Thyroid gland (tissue), 4 donors: Measurements from ENCODE around the gene ADGRF3. TPM values are rescaled to one million over a fixed set of nuclear protein-coding genes. Genes with fewer than 3 reads are reported as not detected.
"Not testable (repeated sequence)": the region's sequence is repeated elsewhere in the genome, so short reads cannot be mapped to it uniquely, and the experiment has no call there.

Experiments
- DNase-seq, 2 donors: peaks; one replicate each; pipeline ENCODE4 v3.0.0-alpha.2; 2019
- H3K27ac ChIP-seq, 3 donors: fragments of 200-600 bp; sonication (generic); 1 replicate in 2 of 3; 2 replicates in 1 of 3; pipeline ENCODE4 v1.5.1; 2016 to 2019; ENCODE audit warnings: mild to moderate bottlenecking in 1 of 3, moderate library complexity in 1 of 3
- H3K27me3 ChIP-seq: fragments of 200-600 bp; sonication (generic); one replicate; pipeline ENCODE4 v1.5.1; 2019
- H3K36me3 ChIP-seq, 2 donors: fragments of 200-600 bp; sonication (generic); one replicate each; pipeline ENCODE4 v1.5.1; 2016 to 2019
- H3K4me1 ChIP-seq, 2 donors: fragments of 200-600 bp; sonication (generic); one replicate each; pipeline ENCODE4 v1.5.1; 2017 to 2019
- H3K4me3 ChIP-seq, 3 donors: fragments of 200-600 bp; sonication (generic); replicated peaks in 1 of 3; 1 replicate in 2 of 3; 2 replicates in 1 of 3; pipeline ENCODE4 v1.5.1; 2016; ENCODE audit warnings: mild to moderate bottlenecking in 1 of 3
- H3K9me3 ChIP-seq: fragments of 200-600 bp; sonication (generic); one replicate; pipeline ENCODE4 v1.5.1; 2017
- POLR2A ChIP-seq, 2 donors: fragments of 450-650 bp; IDR thresholded peaks; one replicate each; pipeline ENCODE4 v1.6.1; 2017; ENCODE audit warnings: antibody characterized with exemption in 2 of 2, mild to moderate bottlenecking in 2 of 2, moderate library complexity in 1 of 2
- WGBS, 2 donors: methylation state at CpG; one replicate each; pipeline ENCODE4 v1.1.5; 2017; 5-methylcytosine and 5-hydroxymethylcytosine counted together
- intact Hi-C: fragments of 100-400 bp; cut with DNase I; formaldehyde crosslinking; loops from one replicate; pipeline ENCODE4 v1.15.1; 2023
- total RNA-seq, 4 donors: library from RNA; depleted of rRNA; stranded (reverse); fragments of >200 nt; gene quantifications; one replicate each; pipeline ENCODE4 v1.2.3, GENCODE V29; 2016
- TF ChIP-seq, protein P1 (sequence below), 6 experiments: fragments of 200-600 bp in 3 of 6; fragments of 450-650 bp in 3 of 6; sonication (generic) in 3 of 6; IDR thresholded peaks; one replicate each; pipeline ENCODE4 v1.5.1; 2016 to 2019; ENCODE audit warnings: antibody characterized with exemption in 6 of 6, mild to moderate bottlenecking in 2 of 6, inconsistent platforms in 1 of 6, moderate library complexity in 1 of 6

ADGRF3 gene
- total RNA-seq, 4 donors from 2014 or later = 0.15 to 0.38 TPM; not detected in 2

DNA sequence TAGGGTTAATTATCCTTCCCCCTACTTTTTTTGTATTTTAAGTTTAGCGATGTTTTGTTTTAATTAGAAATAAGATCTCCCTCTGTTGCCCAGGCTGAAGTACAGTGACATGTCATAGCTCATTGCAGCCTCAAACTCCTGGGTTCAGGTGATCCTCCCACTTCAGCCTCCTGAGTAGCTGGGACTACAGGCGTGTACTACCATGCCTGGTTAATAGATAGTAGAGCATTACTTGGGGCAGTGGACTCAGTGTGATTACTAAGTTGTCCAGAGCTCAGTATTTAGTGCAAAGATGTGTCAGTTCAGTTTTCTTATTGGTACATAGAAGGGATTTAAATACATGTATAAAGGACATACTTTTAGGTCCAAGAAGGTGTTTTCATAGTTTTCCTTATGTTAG is 9.5 kb upstream of the ADGRF3 start:
- 94 to 99% methylated on average over 2 of the region's 2 CpGs for WGBS, 2 donors
- DNase-seq = no peak
- H3K9me3 ChIP-seq = no peaks in the 10 kb centered on the region
- intact Hi-C loops = no loop called here
- H3K36me3 ChIP-seq = no peaks in the 10 kb centered on the region
- H3K4me3 ChIP-seq = no peak overlapping the region
- H3K4me1 ChIP-seq = peaks cover 0 to 17% of the 10 kb centered on the region in 2 donors
- H3K27me3 ChIP-seq = no peaks in the 10 kb centered on the region
- TF ChIP-seq, protein P1, sequence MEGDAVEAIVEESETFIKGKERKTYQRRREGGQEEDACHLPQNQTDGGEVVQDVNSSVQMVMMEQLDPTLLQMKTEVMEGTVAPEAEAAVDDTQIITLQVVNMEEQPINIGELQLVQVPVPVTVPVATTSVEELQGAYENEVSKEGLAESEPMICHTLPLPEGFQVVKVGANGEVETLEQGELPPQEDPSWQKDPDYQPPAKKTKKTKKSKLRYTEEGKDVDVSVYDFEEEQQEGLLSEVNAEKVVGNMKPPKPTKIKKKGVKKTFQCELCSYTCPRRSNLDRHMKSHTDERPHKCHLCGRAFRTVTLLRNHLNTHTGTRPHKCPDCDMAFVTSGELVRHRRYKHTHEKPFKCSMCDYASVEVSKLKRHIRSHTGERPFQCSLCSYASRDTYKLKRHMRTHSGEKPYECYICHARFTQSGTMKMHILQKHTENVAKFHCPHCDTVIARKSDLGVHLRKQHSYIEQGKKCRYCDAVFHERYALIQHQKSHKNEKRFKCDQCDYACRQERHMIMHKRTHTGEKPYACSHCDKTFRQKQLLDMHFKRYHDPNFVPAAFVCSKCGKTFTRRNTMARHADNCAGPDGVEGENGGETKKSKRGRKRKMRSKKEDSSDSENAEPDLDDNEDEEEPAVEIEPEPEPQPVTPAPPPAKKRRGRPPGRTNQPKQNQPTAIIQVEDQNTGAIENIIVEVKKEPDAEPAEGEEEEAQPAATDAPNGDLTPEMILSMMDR (IDR thresholded peaks at IDR 0.05) = no peak
- no peak for TF ChIP-seq POLR2A (IDR thresholded peaks at IDR 0.05)
- H3K27ac ChIP-seq = peak overlapping the region in 2 of 3 donors; percentile 40 to 54

DNA sequence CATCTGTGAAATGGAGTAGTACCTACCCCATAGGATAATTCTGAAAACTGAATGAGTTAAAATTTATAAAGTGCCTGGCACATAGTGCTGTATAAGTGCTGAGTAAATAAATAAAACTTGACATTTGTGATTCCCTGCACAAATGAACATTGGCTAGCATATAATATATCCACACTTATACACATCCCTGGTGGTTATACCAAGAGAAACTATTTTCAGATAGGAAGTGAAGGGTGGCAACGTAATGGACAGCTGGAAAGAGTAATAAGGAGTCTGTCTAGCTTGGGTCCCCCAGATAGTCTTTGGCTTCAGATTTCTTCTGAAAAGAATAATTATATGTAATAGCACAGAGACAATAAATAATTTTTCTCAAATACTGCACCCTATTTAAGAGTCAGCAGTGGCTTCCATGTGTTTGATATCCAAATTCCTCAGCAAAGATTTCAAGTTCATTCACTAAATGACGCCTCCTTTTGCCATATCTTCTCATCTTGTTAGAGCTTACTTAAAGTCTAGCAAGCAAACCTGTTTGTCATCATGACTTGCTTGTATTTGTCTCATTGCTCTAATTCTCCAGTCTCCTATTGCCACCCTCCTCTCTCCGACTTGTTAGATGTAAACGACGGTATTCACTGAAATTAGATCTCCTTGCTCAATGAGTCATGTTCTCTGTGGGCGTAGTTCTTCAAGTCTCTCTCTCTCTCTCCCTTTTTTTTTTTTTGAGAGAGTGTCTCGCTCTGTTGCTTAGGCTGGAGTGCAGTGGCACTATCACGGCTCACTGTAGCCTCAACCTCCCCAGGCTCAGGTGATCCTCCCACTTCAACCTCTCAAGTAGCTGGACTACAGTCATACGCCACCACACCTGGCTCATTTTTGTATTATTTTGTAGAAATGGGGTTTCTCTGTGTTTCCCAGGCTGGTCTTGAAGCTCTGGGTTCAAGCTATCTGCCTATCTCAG is 8.7 kb upstream of the ADGRF3 start:
- intact Hi-C loops = no loop called here
- no peak overlapping the region for H3K4me3 ChIP-seq

DNA sequence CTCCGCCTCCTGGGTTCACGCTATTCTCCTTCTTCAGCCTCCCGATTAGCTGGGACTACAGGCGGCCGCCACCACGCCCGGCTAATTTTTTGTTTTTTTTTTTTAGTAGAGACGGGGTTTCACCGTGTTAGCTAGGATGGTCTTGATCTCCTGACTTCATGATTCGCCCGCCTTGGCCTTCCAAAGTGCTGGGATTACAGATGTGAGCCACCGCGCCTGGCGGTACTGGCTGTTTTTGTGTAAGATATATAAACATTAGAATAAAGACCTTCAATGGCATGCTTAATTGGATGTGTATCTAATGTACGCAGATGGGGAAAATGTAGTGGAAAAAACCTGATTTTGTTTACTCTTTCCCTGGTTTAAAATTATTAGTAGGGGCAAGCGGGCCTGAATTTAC is 7.9 kb upstream of the ADGRF3 start:
- H3K36me3 ChIP-seq, intact Hi-C loops, DNase-seq, H3K27ac ChIP-seq, H3K9me3 ChIP-seq, H3K27me3 ChIP-seq, H3K4me3 ChIP-seq: not testable (repeated sequence)
- WGBS, 2 donors = 98% methylated on average over 16 of the region's 16 CpGs
- H3K4me1 ChIP-seq = peaks cover 0 to 14% of the 10 kb centered on the region in 2 donors

More for the DNA sequence above, 8.7 kb upstream of the ADGRF3 start:
- H3K4me1 ChIP-seq = peaks cover 0 to 17% of the 10 kb centered on the region in 2 donors
- H3K27ac ChIP-seq = peak overlapping the region in 2 of 3 donors; percentile 40 to 54
- H3K36me3 ChIP-seq = no peaks in the 10 kb centered on the region
- no peaks in the 10 kb centered on the region for H3K9me3 ChIP-seq
- 41 to 45% methylated on average over 9 of the region's 9 CpGs for WGBS, 2 donors
- no peak for TF ChIP-seq POLR2A (IDR thresholded peaks at IDR 0.05)
- TF ChIP-seq, protein P1 (IDR thresholded peaks at IDR 0.05) = no peak
- DNase-seq = peak; percentile 71 to 73
- no peaks in the 10 kb centered on the region for H3K27me3 ChIP-seq

DNA sequence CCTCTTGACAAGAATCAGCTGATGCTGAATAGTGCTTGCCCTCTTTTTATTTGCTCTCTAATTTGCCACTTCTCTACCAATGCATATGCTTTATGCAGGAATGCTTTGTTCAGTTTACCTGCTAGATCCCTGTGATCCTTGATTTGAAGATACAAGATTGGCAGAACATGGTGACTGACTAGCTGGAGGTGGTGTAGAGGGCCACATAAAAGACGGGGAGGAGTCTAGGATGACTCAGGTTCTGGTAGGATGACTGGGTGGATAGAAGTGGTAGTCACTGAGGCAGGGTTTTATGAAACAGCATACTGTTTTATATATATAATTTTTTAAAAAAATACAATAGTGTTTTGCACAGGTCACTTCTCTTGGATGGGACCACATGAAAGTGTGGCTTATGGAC is 6.3 kb upstream of the ADGRF3 start:
- WGBS, 2 donors = 89 to 95% methylated on average over 1 of the region's 1 CpG
- no peak for DNase-seq
- H3K27me3 ChIP-seq = no peaks in the 10 kb centered on the region
- peaks cover 0 to 14% of the 10 kb centered on the region in 2 donors for H3K4me1 ChIP-seq
- no peaks in the 10 kb centered on the region for H3K36me3 ChIP-seq
- H3K4me3 ChIP-seq = no peak overlapping the region
- TF ChIP-seq, protein P1 (IDR thresholded peaks at IDR 0.05) = no peak
- TF ChIP-seq POLR2A (IDR thresholded peaks at IDR 0.05) = no peak
- H3K9me3 ChIP-seq = no peaks in the 10 kb centered on the region
- intact Hi-C loops = no loop called here
- no peak overlapping the region for H3K27ac ChIP-seq

DNA sequence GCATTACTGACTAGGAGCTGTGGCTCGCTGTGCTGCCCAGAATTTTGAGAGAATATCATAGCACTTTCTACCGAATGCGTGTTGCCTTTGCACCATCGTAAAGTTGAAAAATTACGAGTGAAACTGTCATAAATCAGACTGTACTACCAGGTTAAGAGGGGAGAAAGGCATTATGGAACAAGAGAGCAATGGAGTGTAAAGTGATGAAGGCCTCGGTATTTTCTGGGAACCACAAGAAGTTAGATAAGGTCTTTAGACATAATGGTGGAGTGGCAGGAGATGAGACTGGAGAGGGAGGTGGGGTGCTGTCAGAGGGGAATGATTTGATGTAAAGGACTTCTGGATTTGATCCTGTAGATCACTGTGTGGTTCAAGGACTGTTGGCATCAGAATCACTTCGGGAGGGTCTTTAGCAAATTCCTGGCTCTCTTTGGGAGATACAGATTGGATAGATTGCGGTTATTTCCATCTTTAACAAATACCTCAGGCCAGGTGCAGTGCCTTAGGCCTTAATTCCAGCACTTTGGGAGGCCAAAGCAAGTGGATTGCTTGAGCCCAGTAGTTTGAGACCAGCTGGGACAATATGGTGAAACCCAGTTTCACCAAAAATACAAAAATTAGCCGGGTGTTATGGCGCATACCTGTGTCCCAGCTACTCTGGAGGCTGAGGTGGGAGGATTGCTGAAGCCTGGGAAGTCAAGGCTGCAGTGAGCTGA is 4.9 kb upstream of the ADGRF3 start:
- WGBS, 2 donors = 96 to 98% methylated on average over 10 of the region's 10 CpGs
- Histone ChIP-seq H3K9me3 (no peaks in the 10 kb centered on the region), H3K4me1 (peaks cover 8 to 22% of the 10 kb centered on the region in 2 donors), H3K4me3 (no peak overlapping the region), H3K27me3 (no peaks in the 10 kb centered on the region), H3K27ac (no peak overlapping the region), H3K36me3 (no peaks in the 10 kb centered on the region)
- intact Hi-C loops = no loop called here
- TF ChIP-seq POLR2A (IDR thresholded peaks at IDR 0.05) = no peak
- TF ChIP-seq, protein P1 (IDR thresholded peaks at IDR 0.05) = no peak
- DNase-seq = no peak
